COLO668 (cell line): Measurements from ENCODE around the gene MCTP2.
"Not testable (repeated sequence)": the region's sequence is repeated elsewhere in the genome, so short reads cannot be mapped to it uniquely, and the experiment has no call there.

Experiments
- DNase-seq: peaks from one replicate; lab custom pipeline; 2025; ENCODE audit not compliant: unreplicated experiment; lab: John Stamatoyannopoulos, UW

Gene MCTP2

GRCh38 chr15:94235646-94236045 is 4.3 kb downstream of the MCTP2 start:
- no peak for DNase-seq

- no peak for DNase-seq
These were observed 5.2 kb downstream of the MCTP2 start for GRCh38 chr15:94236608-94237007.

GRCh38 chr15:94237903-94238302 is 6.5 kb downstream of the MCTP2 start:
- DNase-seq: no peak

GRCh38 chr15:94238539-94239118 is 7.3 kb downstream of the MCTP2 start:
- DNase-seq: no peak

GRCh38 chr15:94239474-94239873 is 8.1 kb downstream of the MCTP2 start:
- no peak for DNase-seq

GRCh38 chr15:94240480-94240879 is 9.1 kb downstream of the MCTP2 start:
- no peak for DNase-seq

- no peak for DNase-seq
These were observed 10.9 kb downstream of the MCTP2 start for GRCh38 chr15:94242257-94242656.

GRCh38 chr15:94243003-94243402 is 11.6 kb downstream of the MCTP2 start:
- not testable (repeated sequence) for DNase-seq

- DNase-seq: no peak
These were observed 12.1 kb downstream of the MCTP2 start for GRCh38 chr15:94243418-94243817.

- no peak for DNase-seq
These were observed 14.7 kb downstream of the MCTP2 start for GRCh38 chr15:94246016-94246415.

- no peak for DNase-seq
These were observed 16.7 kb downstream of the MCTP2 start for GRCh38 chr15:94247789-94248638.

- DNase-seq: no peak
These were observed 19.4 kb downstream of the MCTP2 start for GRCh38 chr15:94250801-94251200.

GRCh38 chr15:94252223-94252766 is 20.9 kb downstream of the MCTP2 start:
- no peak for DNase-seq

GRCh38 chr15:94252906-94253491 is 21.6 kb downstream of the MCTP2 start:
- DNase-seq: no peak

- DNase-seq: no peak
These were observed 22.4 kb downstream of the MCTP2 start for GRCh38 chr15:94253742-94254141.

- DNase-seq: no peak
These were observed 24.2 kb downstream of the MCTP2 start for GRCh38 chr15:94255540-94255939.

GRCh38 chr15:94256511-94256910 is 25.1 kb downstream of the MCTP2 start:
- no peak for DNase-seq

- not testable (repeated sequence) for DNase-seq
These were observed 26.4 kb downstream of the MCTP2 start for GRCh38 chr15:94257776-94258175.

GRCh38 chr15:94258246-94258645 is 26.9 kb downstream of the MCTP2 start:
- DNase-seq: no peak

- DNase-seq: no peak
These were observed 27.9 kb downstream of the MCTP2 start for GRCh38 chr15:94259121-94259751.

GRCh38 chr15:94259863-94260262 is 28.5 kb downstream of the MCTP2 start:
- no peak for DNase-seq
